DND-41 (cell line): Measurements from ENCODE around the gene PPP1R12C.
A peak's percentile ranks its signal among the peaks of the same experiment; 100 is the strongest.
"Not testable (repeated sequence)": the region's sequence is repeated elsewhere in the genome, so short reads cannot be mapped to it uniquely, and the experiment has no call there.

Experiments
- ATAC-seq: fragments of 200-7000 bp; cut with Tn5 transposase; 3 replicates; pipeline ENCODE4 v1.9.1; 2021; ENCODE audit warnings: low read depth; ENCODE audit not compliant: insufficient read depth
- DNase-seq: peaks from one replicate; pipeline ENCODE4 v3.0.0-alpha.2; 2020
- H2AFZ ChIP-seq: 2 replicates; pipeline ENCODE4 v1.6.0; 2012; ENCODE audit warnings: low read depth, low read length
- H3K27ac ChIP-seq: 2 replicates; pipeline ENCODE4 v1.5.1; 2012; ENCODE audit warnings: low read length, inconsistent platforms
- H3K27me3 ChIP-seq: fragments of 200-600 bp; sonication (generic); 2 replicates; pipeline ENCODE4 v1.6.0; 2012; ENCODE audit warnings: low read length, mild to moderate bottlenecking, inconsistent platforms; ENCODE audit not compliant: insufficient read depth, poor library complexity
- H3K36me3 ChIP-seq: 2 replicates; pipeline ENCODE4 v1.5.1; 2012; ENCODE audit warnings: low read length, inconsistent platforms; ENCODE audit not compliant: insufficient read depth
- H3K4me1 ChIP-seq: 2 replicates; pipeline ENCODE4 v1.5.1; 2012; ENCODE audit warnings: mild to moderate bottlenecking, low read length; ENCODE audit not compliant: insufficient read depth
- H3K4me2 ChIP-seq: 2 replicates; pipeline ENCODE4 v1.6.0; 2012; ENCODE audit warnings: mild to moderate bottlenecking, moderate library complexity, low read length, inconsistent platforms; ENCODE audit not compliant: insufficient read depth
- H3K4me3 ChIP-seq, 2 experiments: fragments of 200-600 bp in 1 of 2; shearing (Covaris generic) in 1 of 2; 2 replicates each; pipeline ENCODE4 v1.5.1; 2012 to 2016; ENCODE audit warnings: inconsistent platforms in 2 of 2, low read length in 2 of 2, mild to moderate bottlenecking in 2 of 2, low read depth in 1 of 2, moderate library complexity in 1 of 2
- H3K79me2 ChIP-seq: 2 replicates; pipeline ENCODE4 v1.6.0; 2012; ENCODE audit warnings: low read length, inconsistent platforms; ENCODE audit not compliant: insufficient read depth
- H3K9ac ChIP-seq: 2 replicates; pipeline ENCODE4 v1.6.0; 2012; ENCODE audit warnings: low read depth, mild to moderate bottlenecking, inconsistent platforms, low read length, moderate library complexity
- H3K9me3 ChIP-seq: 2 replicates; pipeline ENCODE4 v1.5.1; 2012; ENCODE audit warnings: low read length, moderate library complexity, mild to moderate bottlenecking, inconsistent platforms; ENCODE audit not compliant: insufficient read depth, severe bottlenecking
- H4K20me1 ChIP-seq: 2 replicates; pipeline ENCODE4 v1.6.0; 2012; ENCODE audit warnings: low read length; ENCODE audit not compliant: insufficient read depth
- EZH2 ChIP-seq: IDR thresholded peaks from 3 replicates; pipeline ENCODE4 v1.6.1; 2012; ENCODE audit warnings: borderline replicate concordance, low read depth, mild to moderate bottlenecking, moderate library complexity, low read length, inconsistent platforms; ENCODE audit not compliant: severe bottlenecking
- TF ChIP-seq, protein P1 (sequence below): IDR thresholded peaks from 2 replicates; pipeline ENCODE4 v1.5.1; 2012; ENCODE audit warnings: borderline replicate concordance, low read length, moderate library complexity, mild to moderate bottlenecking; ENCODE audit not compliant: poor library complexity, severe bottlenecking; ENCODE audit errors: extremely low read depth

PPP1R12C gene

DNA sequence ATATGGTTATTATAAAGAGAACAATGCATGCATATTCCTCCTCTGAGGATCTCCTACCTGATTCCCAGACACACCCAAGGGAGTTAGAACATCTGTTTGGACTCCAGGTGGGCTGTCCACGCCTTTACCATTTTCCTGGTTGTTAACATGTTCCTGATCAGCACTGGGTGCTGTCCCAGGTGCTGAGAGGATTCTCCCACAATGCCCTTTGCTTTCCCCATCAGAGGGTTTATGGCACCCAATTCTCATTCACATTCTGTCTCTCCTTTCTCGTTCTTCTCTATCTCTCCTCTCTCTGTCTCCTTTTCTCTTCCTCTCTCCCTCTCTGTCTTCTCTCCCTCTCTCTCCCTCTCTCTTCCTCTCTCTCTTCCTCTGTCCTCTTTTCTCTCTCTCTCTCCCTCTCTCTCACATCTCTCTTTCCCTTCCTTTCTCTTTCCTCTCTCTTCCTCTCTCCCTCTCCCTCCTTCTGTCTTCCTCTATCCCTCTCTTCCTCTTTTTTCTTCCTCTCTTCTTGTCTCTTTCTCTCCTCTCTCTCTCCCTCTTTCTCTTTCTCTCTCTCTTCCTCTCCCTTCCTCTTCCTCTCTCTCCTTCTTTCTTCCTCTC, 51.2 kb downstream of the PPP1R12C start:
- no peaks in the 10 kb centered on the region for H3K36me3 ChIP-seq
- DNase-seq (no peak), ATAC-seq (peak; percentile 53)
- H3K9me3 ChIP-seq, result no peaks in the 10 kb centered on the region
- no peak overlapping the region for H3K9ac ChIP-seq
- H3K4me3 ChIP-seq, result no peak overlapping the region
- H2AFZ ChIP-seq, result no peak overlapping the region
- H3K27me3 ChIP-seq, result no peaks in the 10 kb centered on the region
- H3K27ac ChIP-seq, result no peak overlapping the region
- TF ChIP-seq EZH2, result no peak
- TF ChIP-seq, protein P1, sequence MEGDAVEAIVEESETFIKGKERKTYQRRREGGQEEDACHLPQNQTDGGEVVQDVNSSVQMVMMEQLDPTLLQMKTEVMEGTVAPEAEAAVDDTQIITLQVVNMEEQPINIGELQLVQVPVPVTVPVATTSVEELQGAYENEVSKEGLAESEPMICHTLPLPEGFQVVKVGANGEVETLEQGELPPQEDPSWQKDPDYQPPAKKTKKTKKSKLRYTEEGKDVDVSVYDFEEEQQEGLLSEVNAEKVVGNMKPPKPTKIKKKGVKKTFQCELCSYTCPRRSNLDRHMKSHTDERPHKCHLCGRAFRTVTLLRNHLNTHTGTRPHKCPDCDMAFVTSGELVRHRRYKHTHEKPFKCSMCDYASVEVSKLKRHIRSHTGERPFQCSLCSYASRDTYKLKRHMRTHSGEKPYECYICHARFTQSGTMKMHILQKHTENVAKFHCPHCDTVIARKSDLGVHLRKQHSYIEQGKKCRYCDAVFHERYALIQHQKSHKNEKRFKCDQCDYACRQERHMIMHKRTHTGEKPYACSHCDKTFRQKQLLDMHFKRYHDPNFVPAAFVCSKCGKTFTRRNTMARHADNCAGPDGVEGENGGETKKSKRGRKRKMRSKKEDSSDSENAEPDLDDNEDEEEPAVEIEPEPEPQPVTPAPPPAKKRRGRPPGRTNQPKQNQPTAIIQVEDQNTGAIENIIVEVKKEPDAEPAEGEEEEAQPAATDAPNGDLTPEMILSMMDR, result no peak
- H4K20me1 ChIP-seq, result 0 out of 2 replicates have a peak, but pooled peaks cover 3% of the 10 kb centered on the region
- no peaks in the 10 kb centered on the region for H3K79me2 ChIP-seq
- H3K4me2 ChIP-seq, result no peak overlapping the region
- no peaks in the 10 kb centered on the region for H3K4me1 ChIP-seq

DNA sequence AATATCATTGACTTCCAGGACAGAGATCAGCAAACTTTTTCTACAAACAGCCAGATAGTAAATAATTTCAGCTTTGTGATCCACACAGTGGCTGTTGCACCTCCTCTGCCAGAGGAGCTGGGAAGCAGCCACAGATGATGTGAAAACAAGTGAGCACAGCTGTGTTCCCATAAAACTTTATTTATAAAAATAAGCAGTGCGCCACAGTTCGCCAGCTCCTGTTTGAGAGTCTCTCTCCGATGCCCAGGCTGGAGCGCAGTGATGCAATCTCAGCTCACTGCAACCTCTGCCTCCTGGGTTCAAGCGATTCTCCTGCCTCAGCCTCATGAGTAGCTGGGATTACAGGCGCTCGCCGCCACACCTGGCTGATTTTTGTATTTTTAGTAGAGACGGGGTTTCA, 51.9 kb downstream of the PPP1R12C start:
- H3K4me1 ChIP-seq, H4K20me1 ChIP-seq, H3K79me2 ChIP-seq, H3K36me3 ChIP-seq, ATAC-seq, H3K4me3 ChIP-seq, H2AFZ ChIP-seq, H3K9me3 ChIP-seq, DNase-seq, H3K4me2 ChIP-seq, H3K27me3 ChIP-seq, H3K27ac ChIP-seq, H3K9ac ChIP-seq: not testable (repeated sequence)

DNA sequence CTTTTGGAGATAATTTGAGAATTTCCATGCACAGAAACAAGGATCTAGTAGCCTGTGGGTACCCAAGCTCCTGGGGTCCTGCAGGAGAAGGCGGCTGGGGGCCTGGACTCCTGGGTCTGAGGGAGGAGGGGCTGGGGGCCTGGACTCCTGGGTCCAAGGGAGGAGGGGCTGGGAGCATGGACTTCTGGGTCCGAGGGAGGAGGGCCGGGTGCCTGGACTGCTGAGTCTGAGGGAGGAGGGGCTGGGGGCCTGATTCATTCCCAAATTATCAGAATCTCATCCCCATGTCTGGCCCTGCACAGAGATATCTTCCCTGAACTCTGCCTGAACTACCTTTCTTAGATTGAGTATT, 54.0 kb downstream of the PPP1R12C start:
- Histone ChIP-seq H3K4me1 (no peaks in the 10 kb centered on the region), H3K27me3 (no peaks in the 10 kb centered on the region), H3K9me3 (no peaks in the 10 kb centered on the region), H3K4me3 (no peak overlapping the region), H3K4me2 (no peak overlapping the region), H3K79me2 (no peaks in the 10 kb centered on the region), H3K36me3 (no peaks in the 10 kb centered on the region), H3K27ac (no peak overlapping the region), H4K20me1 (no peaks in the 10 kb centered on the region), H3K9ac (no peak overlapping the region), H2AFZ (no peak overlapping the region)
- TF ChIP-seq, protein P1, result no peak
- no peak for TF ChIP-seq EZH2
- DNase-seq, result no peak
- ATAC-seq, result no peak

DNA sequence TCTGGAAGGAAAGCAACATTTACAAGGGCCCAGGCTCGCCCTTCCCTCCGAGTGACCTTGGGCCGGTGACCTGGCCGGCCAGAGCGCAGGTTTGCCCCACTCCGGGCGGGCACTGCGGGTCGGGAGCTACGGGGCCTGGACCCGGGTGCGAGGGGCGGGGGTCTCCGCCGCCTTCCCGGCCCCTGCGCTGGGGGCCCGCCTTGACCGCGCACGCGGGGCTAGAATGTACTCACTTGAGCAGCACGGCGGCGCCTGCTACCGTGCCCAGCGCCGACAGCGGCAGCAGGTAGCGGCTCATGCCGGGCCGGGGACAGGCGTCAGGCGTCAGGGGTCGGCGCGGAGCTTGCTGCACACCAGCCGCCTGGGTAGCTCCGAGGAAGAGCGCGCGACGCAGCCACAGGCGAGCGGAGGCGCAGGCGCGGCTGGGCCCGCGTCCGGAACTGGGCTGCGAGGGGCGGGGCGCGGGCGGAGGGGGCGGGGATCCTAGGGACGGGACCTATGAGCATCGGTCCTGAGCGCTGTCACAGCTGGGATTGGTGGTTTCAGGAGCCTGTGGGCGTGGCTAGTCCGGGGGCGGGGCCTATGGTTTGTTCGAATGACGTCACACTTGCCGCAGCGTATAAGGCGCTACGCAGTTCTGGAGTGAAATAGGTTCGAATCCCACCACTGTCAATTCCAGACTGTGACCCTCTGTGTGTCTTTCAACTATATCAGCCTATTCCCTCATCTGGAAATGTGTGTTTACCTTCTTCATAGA, 54.5 kb downstream of the PPP1R12C start, which contains the start of gene RDH13:
TSS of gene RDH13 (minus strand) at position 414 of the 757 bp plus-strand sequence. CDS start at position 298, 116 bp downstream.
- H3K9me3 ChIP-seq, result no peaks in the 10 kb centered on the region
- H3K4me2 ChIP-seq, result no peak within 1 kb of the TSS
- no peak within 1 kb of the TSS for H3K4me3 ChIP-seq
- no peak within 1 kb of the TSS for H3K27ac ChIP-seq
- H3K27me3 ChIP-seq, result no peaks in the 10 kb centered on the region
- TF ChIP-seq, protein P1, result no peak
- TF ChIP-seq EZH2, result no peak
- H3K79me2 ChIP-seq, result no peaks in the 10 kb centered on the region
- H4K20me1 ChIP-seq, result no peaks in the 10 kb centered on the region
- DNase-seq (no peak), ATAC-seq (no peak)
- H3K4me1 ChIP-seq, result no peaks in the 10 kb centered on the region
- no peaks in the 10 kb centered on the region for H3K36me3 ChIP-seq
- no peak within 1 kb of the TSS for H3K9ac ChIP-seq
- no peak within 1 kb of the TSS for H2AFZ ChIP-seq

DNA sequence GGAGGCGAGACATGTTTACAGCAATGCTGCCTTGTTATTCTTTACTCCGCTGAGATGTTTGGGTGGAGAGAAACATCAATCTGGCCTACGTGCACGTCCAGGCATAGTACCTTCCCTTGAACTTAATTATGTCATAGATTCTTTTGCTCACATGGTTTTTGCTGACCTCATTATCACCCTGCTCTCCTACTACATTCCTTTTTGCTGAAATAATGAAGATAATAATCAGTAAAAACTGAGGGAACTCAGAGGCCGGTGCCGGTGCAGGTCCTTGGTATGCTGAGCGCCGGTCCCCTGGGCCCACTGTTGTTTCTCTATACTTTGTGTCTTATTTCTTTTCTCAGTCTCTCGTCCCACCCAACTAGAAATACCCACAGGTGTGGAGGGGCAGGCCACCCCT, 57.1 kb downstream of the PPP1R12C start:
- H3K36me3 ChIP-seq, H3K27ac ChIP-seq, H3K9ac ChIP-seq, H3K27me3 ChIP-seq, H3K4me2 ChIP-seq, H2AFZ ChIP-seq, H3K9me3 ChIP-seq, ATAC-seq, H4K20me1 ChIP-seq, H3K79me2 ChIP-seq, H3K4me1 ChIP-seq, H3K4me3 ChIP-seq, DNase-seq: not testable (repeated sequence)
